HCEC 1CT (cell line): Measurements from ENCODE around the gene NOB1.

Experiments used
- DNase-seq: peaks from one replicate; pipeline ENCODE4 v3.0.0-alpha.2; 2017

NOB1 gene

DNA sequence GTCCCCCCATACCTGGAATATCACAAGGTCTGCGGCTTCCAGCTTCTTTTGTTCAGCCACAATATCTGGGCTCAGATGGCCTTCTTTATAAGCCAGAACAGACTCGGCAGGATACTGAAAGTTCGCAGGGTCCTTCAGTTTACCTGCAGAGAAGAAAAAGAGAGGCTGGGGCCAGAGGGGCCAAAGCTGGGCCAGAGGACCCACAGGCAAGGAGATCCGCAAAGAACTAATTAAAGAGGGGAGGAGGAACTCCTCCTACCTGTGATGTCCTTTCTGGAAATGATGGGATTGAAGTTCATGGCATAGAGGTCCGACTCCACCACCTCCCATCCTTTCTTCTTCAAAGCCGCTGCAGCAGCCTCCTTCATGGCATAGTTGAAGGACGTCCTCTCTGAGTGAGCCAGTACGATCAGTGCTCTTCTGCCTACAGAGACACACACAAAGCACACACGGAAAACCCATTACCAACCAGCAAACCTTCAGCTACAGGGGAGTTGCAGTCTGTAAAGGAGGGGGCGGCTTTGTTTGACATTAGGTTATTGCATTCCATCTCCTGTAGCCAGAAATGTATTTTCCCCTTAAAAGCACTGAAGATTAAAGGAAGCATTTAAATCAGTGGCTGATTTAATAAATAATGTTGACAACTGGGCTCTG, 36.5 kb downstream of the NOB1 start:
- DNase-seq: no peak

DNA sequence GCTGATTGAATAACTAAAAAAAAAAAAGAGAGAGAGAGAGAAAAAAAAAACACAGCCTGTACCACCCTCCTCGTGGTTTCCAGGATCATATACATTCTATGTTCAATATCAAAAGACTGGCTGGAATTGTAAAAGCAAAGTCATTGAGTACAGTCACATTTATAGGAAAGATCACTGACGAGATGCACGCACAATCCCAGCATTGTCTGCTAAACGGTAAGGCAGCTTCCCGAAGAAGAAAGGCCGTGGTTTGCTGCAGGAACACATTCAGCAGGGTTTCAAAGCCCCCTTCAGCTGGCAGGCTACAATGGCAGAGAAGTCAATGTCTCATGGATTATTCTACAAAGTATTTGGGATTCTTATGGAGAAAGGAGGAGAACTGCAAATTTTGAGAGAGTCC, 37.7 kb downstream of the NOB1 start:
- DNase-seq: no peak

- no peak for DNase-seq
Observed at GRCh38 chr16:69712914-69713581, 41.7 kb downstream of the NOB1 start.

- no peak for DNase-seq
Observed at GRCh38 chr16:69712277-69712676, 42.4 kb downstream of the NOB1 start.

DNA sequence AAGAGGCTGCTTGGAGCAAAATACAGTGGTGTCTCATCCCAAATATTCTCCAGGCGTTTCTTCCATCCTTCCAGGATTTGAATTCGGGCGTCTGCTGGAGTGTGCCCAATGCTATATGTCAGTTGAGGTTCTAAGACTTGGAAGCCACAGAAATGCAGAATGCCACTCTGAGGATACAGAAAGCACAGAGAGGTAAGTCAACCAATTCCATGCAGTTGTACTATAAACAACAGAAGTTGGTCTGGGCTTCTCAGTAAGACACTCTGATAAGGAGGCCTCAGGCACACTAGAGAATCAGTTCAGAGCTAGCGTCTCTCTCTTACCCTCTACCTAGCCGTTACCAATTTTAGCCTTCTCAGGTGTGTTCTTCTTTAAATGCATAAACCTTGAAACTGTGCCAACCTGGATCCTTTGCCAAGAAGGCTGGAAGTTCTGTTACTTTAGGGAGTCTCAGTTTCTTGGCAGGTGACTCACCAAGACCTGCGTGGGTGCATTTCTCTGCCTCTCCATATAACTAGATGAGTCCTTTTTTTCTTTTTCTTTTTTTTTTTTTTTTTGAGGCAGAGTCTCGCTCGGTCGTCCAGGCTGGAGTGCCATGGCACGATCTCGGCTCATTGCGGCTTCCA, 43.5 kb downstream of the NOB1 start:
- peak; percentile 37 for DNase-seq

DNA sequence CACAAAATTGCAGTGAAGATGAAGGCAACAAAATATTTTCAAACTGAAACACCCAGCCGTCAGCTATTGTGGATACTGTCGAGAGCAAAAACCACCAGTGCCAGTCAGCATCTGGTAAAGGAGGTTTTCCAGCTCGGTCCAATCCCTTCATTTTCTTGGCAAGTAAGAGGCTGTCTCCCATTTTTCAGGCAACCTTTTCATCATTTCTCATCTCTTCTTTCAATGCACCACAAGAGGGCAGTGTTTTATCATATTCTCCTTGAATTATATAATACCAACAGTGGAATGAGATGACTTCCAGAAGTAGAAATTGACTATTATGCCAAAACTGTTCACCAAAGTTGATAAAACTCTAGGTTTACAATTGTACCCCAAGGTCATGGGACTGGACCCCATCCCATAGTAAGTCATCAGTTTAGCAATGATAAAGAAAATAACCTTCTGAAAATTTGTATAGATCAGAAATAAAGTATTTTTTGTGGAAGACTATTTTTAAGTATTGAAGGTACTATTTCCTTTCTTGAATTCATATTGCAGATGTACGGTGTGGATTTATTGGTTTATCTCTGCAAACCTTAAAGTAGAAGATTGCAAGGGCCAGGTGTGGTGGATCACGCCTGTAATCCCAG, 45.2 kb downstream of the NOB1 start:
- peak; percentile 62 for DNase-seq

DNA sequence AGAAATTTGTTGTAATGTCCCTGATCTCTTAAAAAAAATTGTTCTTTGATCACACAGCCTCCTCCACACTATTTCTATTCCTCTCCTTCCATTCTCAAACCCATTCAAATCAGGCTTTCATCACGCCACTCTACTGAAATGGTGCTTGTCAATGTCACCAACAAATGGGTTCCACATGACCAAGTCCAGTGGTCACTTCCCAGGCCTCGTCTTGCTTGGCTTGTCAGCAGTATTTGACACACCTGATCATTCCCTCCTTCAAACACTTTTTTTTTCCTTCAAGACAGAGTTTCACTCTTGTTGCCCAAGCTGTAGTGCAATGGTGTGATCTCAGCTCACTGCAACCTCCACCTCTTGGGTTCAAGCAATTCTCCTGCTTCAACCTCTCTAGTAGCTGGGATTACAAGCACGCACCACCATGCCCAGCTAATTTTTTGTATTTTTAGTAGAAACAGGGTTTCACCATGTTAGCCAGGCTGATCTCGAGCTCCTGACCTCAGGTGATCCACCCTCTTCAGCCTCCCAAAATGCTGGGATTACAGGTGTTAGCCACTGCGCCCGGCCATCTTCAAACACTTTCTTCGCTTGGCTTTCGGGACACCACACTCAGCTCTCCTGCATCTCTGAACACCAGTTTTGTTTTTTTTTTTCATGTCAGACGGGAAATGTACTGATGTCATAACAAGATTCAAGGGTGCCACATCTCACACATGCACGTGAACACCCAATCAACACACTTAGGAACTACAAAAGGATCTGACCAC, 46.6 kb downstream of the NOB1 start:
- DNase-seq: no peak

DNA sequence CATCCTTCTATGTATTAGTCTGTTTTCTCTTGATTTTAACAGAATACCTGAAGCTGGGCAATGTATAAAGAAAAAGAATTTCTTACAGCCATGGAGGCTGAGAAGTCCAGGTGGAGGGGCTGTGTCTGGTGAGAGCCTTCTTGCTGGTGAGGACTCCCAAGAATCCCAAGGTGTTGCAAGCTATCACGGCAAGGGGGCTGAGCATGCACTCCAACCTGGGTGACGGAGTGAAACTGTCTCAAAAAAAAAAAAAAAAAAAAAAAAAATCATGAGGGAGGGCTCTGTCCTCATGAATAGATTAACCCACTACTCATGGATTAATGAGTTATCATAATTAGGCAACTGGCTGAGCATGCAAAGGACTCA, 47.8 kb downstream of the NOB1 start:
- DNase-seq: no peak

DNA sequence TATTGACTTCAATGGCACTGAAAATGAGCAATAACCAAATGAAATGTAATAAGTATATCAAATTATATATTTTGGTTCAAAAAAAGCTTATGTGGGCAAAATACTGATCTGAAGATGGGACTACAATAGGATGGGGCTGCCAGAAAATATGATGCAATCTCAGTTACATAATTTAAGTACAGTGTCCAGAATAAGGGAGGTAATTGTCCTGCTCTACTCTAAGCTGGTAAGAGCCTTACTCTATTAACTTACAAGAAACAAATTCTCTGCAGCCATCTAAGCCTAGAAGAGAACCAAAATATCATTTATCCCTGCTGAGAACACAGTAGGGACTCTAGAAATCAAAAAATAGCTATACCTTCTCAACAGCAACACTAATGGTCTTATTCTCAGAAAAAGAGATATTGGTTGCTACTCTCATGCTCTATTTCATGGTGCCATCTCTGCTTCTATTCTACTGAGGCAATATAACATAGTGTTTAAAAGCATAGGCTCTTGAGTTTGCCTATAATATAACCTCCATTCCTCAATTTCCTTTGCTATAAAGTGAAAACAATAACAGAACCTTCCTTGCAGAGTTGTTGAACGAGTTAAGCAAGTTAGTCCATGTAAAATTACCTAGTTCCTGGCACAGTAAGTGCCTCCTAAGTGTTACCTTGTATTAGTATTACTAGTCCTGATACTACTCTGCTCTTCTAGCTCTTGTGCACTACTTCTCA, 48.3 kb downstream of the NOB1 start:
- no peak for DNase-seq

- DNase-seq: peak; percentile 50
Observed at GRCh38 chr16:69703638-69704037, 51.1 kb downstream of the NOB1 start.

GRCh38 chr16:69701866-69702265, 52.9 kb downstream of the NOB1 start:
- DNase-seq: no peak

DNA sequence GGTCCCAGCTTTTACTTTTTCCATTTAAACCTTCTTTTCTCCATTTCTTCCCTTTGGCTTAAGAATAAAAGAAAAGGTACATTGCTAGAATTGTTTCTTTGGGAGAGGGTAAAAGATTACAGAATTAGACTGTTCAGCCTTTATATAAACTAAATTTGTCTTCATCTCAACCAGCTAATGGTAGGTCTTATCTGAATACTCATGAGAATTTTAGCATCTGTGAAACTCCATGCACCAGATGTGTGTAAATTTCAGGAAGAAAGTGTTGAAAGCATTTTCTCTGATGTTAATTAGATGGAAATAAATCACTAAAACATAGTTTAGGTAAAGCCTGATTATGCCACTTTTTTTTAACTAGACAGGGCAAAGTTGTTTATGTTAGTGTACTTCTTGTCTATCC, 53.3 kb downstream of the NOB1 start:
- DNase-seq: no peak

- DNase-seq: no peak
Observed at GRCh38 chr16:69699915-69700314, 54.8 kb downstream of the NOB1 start.

GRCh38 chr16:69698404-69698803, 56.3 kb downstream of the NOB1 start:
- no peak for DNase-seq

GRCh38 chr16:69693916-69694315, 60.8 kb downstream of the NOB1 start:
- no peak for DNase-seq

DNA sequence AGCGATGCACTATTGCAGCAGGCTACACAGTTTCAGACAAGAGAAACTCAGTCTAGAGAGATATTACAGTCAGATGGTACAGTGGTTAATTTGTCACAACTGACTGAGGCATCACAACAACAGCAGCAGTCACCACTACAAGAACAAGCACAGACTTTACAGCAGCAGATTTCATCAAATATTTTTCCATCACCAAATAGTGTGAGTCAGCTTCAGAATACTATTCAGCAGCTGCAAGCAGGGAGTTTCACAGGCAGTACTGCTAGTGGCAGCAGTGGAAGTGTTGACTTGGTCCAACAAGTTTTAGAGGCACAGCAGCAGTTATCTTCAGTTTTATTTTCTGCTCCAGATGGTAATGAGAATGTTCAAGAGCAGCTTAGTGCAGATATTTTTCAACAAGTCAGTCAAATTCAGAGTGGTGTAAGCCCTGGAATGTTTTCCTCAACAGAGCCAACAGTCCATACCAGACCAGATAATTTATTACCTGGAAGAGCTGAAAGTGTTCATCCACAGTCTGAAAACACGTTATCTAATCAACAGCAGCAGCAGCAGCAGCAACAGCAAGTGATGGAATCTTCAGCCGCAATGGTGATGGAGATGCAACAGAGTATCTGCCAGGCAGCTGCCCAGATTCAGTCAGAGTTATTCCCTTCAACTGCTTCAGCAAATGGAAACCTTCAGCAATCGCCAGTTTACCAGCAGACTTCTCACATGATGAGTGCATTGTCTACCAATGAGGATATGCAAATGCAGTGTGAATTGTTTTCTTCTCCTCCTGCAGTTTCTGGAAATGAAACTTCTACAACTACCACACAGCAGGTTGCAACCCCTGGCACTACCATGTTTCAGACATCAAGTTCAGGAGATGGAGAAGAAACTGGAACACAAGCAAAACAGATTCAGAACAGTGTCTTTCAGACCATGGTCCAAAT, 62.5 kb downstream of the NOB1 start:
- peak; percentile 59 for DNase-seq
